ENCODE data around the gene MCRIP1. TPM values are rescaled to one million over a fixed set of nuclear protein-coding genes. Genes with fewer than 3 reads are reported as not detected.

MCRIP1 gene
- total RNA-seq, 4 donors from 2014 or later: 83.5 to 146 (median 114) TPM

DNA sequence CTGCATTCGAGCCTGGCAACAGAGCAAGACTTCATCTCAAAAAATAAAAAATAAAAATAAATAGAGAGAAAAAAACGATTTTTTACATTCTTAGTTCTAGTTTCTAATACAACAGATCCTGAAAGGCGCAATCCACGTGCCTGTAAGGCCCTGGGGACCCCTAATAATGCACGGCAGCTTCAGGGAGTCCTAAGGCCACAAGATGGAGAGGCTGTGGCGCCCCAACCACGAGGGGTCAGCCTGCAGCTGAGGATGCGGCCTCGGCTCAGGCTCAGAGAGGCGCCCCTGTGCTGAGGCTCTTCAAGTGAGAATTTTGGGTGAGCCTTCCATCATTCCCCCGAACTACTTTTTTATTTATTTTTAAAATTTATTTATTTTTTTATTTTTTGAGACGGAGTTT is 16.4 kb upstream of the MCRIP1 start:
- Histone ChIP-seq H3K27ac (replicated peaks in 1 of 4) (no peak overlapping the region), H3K4me3 (no peak overlapping the region), H3K9me3 (no peaks in the 10 kb centered on the region), H3K27me3 (no peaks in the 10 kb centered on the region), H3K36me3 (peaks cover 65 to 98% (median 94%) of the 10 kb centered on the region in 4 donors), H3K4me1 (peaks cover 0 to under 1% (median 0%) of the 10 kb centered on the region in 4 donors)
- DNase-seq (ENCODE audit: extremely low spot score): no peak
- intact Hi-C loops (cut with DNase I): no loop called here
- no peak for TF ChIP-seq POLR2A (IDR thresholded peaks at IDR 0.05; ENCODE audit: low read depth)
- 91% methylated on average over 12 of the region's 12 CpGs for WGBS

DNA sequence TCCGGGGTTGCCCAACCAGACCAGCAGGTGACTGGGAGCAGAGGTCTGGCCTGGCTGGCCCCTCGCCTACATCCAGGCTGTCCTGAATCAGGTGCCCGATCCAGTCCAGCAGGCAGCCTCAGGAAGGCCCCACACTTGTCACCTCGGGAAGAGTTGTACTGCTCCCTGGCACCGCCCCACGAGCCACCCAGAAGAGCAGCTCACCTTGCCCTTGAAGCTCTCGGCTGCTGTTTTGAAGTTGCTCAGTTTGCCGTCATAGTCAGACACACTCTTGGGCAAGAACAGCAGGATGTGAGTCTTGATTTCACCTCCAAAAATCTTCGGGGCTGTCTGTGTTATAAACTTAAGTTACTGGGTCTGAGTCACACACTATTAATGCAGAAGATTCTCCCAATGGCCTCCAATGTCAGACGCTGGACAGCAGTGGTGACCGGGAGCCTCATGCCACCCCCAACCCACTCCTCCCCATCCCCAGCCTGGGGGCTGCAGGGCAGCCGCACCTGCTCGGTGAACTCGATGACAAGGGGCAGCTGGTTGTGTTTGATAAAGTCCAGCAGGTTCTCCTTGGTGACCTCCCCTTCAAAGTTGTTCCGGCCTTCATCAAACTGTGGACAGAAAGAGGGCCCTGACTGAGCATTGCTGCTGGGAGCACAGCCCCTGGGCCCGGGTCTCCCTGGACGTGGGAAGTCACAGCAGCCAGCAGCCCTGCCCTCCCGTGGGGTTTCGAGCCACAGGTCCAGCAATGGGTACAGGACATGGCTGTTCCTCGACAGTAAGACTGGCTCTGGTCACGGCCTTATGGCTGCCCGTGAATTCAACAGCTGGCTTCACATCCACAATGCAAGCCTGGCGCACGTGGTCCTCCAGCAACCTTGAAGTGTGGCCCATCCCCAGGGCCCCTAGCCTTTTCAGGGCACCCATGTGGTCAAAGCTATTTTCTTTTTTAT is 13.9 kb upstream of the MCRIP1 start:
- Histone ChIP-seq H3K4me1 (peaks cover 0 to 5% (median 0%) of the 10 kb centered on the region in 4 donors), H3K4me3 (no peak overlapping the region), H3K9me3 (no peaks in the 10 kb centered on the region), H3K27me3 (no peaks in the 10 kb centered on the region), H3K36me3 (peaks cover 59 to 98% (median 93%) of the 10 kb centered on the region in 4 donors), H3K27ac (replicated peaks in 1 of 4) (no peak overlapping the region)
- no peak for DNase-seq (ENCODE audit: extremely low spot score)
- intact Hi-C loops (cut with DNase I): no loop called here
- WGBS: 85% methylated on average over 14 of the region's 24 CpGs
- no peak for TF ChIP-seq POLR2A (IDR thresholded peaks at IDR 0.05; ENCODE audit: low read depth)
- TF ChIP-seq, protein P1, sequence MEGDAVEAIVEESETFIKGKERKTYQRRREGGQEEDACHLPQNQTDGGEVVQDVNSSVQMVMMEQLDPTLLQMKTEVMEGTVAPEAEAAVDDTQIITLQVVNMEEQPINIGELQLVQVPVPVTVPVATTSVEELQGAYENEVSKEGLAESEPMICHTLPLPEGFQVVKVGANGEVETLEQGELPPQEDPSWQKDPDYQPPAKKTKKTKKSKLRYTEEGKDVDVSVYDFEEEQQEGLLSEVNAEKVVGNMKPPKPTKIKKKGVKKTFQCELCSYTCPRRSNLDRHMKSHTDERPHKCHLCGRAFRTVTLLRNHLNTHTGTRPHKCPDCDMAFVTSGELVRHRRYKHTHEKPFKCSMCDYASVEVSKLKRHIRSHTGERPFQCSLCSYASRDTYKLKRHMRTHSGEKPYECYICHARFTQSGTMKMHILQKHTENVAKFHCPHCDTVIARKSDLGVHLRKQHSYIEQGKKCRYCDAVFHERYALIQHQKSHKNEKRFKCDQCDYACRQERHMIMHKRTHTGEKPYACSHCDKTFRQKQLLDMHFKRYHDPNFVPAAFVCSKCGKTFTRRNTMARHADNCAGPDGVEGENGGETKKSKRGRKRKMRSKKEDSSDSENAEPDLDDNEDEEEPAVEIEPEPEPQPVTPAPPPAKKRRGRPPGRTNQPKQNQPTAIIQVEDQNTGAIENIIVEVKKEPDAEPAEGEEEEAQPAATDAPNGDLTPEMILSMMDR (IDR thresholded peaks at IDR 0.05): no peak

DNA sequence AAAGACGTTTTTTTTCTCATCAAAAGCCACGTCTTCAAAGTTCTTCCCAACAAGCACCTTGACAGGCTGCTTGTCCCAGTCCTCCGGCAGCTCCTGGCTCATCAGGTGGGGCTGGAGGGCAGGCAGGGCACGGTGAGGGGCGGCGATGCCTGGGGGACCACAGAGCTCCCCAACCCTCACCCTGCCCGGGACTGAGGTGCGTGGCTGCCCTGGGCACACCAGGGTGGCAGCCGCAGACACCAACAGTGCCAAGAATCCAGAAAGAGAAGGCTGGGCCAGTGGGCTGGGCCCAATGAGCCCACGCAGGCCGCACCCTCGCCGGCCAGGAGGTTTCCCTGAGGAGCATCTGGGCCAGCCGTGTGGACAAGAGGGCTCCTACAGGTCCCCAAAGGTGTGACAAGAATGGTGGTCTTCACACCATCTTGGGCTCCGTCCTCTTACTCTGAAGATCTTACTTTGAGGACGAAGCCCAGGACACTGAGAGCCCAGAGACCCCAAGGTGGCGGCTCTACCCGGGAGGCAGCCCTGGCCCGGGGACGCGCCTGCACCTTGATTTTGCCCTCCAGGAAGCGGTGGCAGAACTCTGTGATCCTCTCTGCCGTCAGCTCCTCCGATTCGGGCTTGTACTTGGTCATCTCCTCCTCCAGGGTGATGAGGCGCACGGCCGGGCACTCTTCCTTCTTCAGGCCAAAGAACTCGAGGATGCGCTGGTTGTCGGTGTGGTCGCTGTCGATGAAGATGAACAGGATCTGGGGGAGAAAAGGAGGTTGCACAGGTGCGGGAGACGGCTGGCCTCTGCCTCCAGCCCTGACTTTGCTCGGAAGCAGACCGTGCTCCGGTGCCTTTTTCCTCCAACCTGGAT is 13.0 kb upstream of the MCRIP1 start:
- Histone ChIP-seq H3K9me3 (no peaks in the 10 kb centered on the region), H3K27ac (replicated peaks in 1 of 4) (no peak overlapping the region), H3K27me3 (no peaks in the 10 kb centered on the region), H3K4me3 (no peak overlapping the region), H3K36me3 (peaks cover 53 to 90% (median 84%) of the 10 kb centered on the region in 4 donors), H3K4me1 (peaks cover 0 to 5% (median 2%) of the 10 kb centered on the region in 4 donors)
- WGBS: 90% methylated on average over 21 of the region's 38 CpGs
- DNase-seq (ENCODE audit: extremely low spot score): no peak
- TF ChIP-seq, protein P1 (IDR thresholded peaks at IDR 0.05): no peak
- peak in 1 of 2 donors; percentile 4 for TF ChIP-seq POLR2AphosphoS5 (IDR thresholded peaks at IDR 0.05)
- TF ChIP-seq EP300 (IDR thresholded peaks at IDR 0.05): no peak
- intact Hi-C loops (cut with DNase I): no loop called here

DNA sequence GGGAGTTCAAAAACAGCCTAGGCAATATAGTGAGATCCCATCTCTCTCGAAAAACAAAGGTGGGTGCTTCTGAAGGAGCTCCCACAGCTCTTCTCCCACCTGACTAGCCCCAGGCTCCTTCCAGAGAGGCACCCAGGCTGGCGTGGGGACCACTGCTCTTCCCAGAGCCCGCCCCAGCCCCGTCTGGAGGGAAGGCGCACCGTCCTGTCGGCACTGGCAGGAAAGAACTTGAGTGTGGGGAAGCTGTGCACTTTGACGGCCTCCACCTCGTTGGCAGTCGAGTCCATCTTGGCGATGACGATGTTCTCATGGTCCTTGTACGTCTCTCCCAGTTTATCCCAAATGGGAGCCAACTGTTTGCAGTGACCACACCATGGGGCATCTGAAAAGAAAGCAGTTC is 12.3 kb upstream of the MCRIP1 start:
- intact Hi-C loops (cut with DNase I): no loop called here
- no peak overlapping the region for H3K27ac ChIP-seq (replicated peaks in 1 of 4)
- TF ChIP-seq EP300 (IDR thresholded peaks at IDR 0.05) (no peak), POLR2A (IDR thresholded peaks at IDR 0.05; ENCODE audit: low read depth) (no peak), POLR2AphosphoS5 (IDR thresholded peaks at IDR 0.05) (no peak)
- TF ChIP-seq, protein P1 (IDR thresholded peaks at IDR 0.05): no peak
- peaks cover 0 to 7% (median 2%) of the 10 kb centered on the region in 4 donors for H3K4me1 ChIP-seq
- peaks cover 53 to 84% (median 77%) of the 10 kb centered on the region in 4 donors for H3K36me3 ChIP-seq
- 88% methylated on average over 9 of the region's 13 CpGs for WGBS
- H3K27me3 ChIP-seq: no peaks in the 10 kb centered on the region
- DNase-seq (ENCODE audit: extremely low spot score): no peak
- no peaks in the 10 kb centered on the region for H3K9me3 ChIP-seq
- H3K4me3 ChIP-seq: no peak overlapping the region

DNA sequence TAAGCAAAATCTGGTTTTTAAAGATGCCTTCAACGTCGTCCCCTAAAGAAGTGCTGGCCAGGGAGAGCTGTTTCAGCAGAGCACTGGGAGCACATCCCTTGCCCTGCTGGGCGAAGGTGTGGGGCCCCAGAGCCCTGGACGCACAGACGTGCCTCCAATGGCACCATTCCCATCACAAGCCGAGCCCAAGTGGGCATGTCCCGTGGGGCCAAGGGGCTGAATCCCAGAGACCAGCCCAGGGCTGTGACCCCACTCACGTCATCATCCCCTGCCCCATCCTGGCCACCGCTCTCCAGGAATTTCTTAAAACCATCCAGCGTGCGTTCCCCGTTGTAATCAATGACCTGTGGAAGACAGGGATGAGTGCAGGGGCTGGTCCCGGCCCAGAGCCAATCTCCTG is 11.8 kb upstream of the MCRIP1 start:
- Histone ChIP-seq H3K36me3 (peaks cover 53 to 80% (median 74%) of the 10 kb centered on the region in 4 donors), H3K27me3 (no peaks in the 10 kb centered on the region)
- WGBS: 82% methylated on average over 13 of the region's 13 CpGs

More for the DNA sequence above, 11.8 kb upstream of the MCRIP1 start:
- intact Hi-C loops (cut with DNase I): no loop called here
- no peak for DNase-seq (ENCODE audit: extremely low spot score)
- H3K27ac ChIP-seq (replicated peaks in 1 of 4): no peak overlapping the region
- H3K9me3 ChIP-seq: no peaks in the 10 kb centered on the region
- peaks cover 0 to 7% (median 2%) of the 10 kb centered on the region in 4 donors for H3K4me1 ChIP-seq
- TF ChIP-seq EP300 (IDR thresholded peaks at IDR 0.05) (no peak), POLR2A (IDR thresholded peaks at IDR 0.05; ENCODE audit: low read depth) (no peak), POLR2AphosphoS5 (IDR thresholded peaks at IDR 0.05) (no peak)
- TF ChIP-seq, protein P1 (IDR thresholded peaks at IDR 0.05): no peak
- H3K4me3 ChIP-seq: no peak overlapping the region

Measured in esophagus muscularis mucosa (tissue), 4 donors.